ENCODE measurements around the gene CD200.

- TF ChIP-seq RAD21 (IDR thresholded peaks at IDR 0.05): no peak
- TF ChIP-seq, protein P1, sequence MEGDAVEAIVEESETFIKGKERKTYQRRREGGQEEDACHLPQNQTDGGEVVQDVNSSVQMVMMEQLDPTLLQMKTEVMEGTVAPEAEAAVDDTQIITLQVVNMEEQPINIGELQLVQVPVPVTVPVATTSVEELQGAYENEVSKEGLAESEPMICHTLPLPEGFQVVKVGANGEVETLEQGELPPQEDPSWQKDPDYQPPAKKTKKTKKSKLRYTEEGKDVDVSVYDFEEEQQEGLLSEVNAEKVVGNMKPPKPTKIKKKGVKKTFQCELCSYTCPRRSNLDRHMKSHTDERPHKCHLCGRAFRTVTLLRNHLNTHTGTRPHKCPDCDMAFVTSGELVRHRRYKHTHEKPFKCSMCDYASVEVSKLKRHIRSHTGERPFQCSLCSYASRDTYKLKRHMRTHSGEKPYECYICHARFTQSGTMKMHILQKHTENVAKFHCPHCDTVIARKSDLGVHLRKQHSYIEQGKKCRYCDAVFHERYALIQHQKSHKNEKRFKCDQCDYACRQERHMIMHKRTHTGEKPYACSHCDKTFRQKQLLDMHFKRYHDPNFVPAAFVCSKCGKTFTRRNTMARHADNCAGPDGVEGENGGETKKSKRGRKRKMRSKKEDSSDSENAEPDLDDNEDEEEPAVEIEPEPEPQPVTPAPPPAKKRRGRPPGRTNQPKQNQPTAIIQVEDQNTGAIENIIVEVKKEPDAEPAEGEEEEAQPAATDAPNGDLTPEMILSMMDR (IDR thresholded peaks at IDR 0.05; ENCODE audit: low read depth, low read length, missing input control): no peak
- no peak for TF ChIP-seq EGR1 (IDR thresholded peaks at IDR 0.05; ENCODE audit: low read depth in 2 of 2)
- TF ChIP-seq FOXA1 (IDR thresholded peaks at IDR 0.05): no peak
- TF ChIP-seq REST (IDR thresholded peaks at IDR 0.05): no peak
- TF ChIP-seq TAF1 (conservative IDR thresholded peaks at IDR 0.05): no peak
- TF ChIP-seq HNF4A (conservative IDR thresholded peaks at IDR 0.05): no peak
- TF ChIP-seq, protein P2, sequence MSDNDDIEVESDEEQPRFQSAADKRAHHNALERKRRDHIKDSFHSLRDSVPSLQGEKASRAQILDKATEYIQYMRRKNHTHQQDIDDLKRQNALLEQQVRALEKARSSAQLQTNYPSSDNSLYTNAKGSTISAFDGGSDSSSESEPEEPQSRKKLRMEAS (IDR thresholded peaks at IDR 0.05): no peak
- TF ChIP-seq YY1 (IDR thresholded peaks at IDR 0.05): no peak
- TF ChIP-seq HNF4G (IDR thresholded peaks at IDR 0.05): no peak
Observed at GRCh38 chr3:112351823-112352222, 18.9 kb downstream of the CD200 start.
